NB4 (cell line): Measurements from ENCODE around the gene DNAJB1.

ENCODE experiments used
- POLR2A ChIP-seq: IDR thresholded peaks from 2 replicates; pipeline ENCODE4 v1.6.1; 2011; ENCODE audit warnings: mild to moderate bottlenecking; ENCODE audit not compliant: insufficient read length; ENCODE audit errors: extremely low read depth
- TF ChIP-seq, protein P1 (sequence below): IDR thresholded peaks from one replicate; pipeline ENCODE4 v1.5.1; 2012; ENCODE audit warnings: low read depth, low read length

DNA sequence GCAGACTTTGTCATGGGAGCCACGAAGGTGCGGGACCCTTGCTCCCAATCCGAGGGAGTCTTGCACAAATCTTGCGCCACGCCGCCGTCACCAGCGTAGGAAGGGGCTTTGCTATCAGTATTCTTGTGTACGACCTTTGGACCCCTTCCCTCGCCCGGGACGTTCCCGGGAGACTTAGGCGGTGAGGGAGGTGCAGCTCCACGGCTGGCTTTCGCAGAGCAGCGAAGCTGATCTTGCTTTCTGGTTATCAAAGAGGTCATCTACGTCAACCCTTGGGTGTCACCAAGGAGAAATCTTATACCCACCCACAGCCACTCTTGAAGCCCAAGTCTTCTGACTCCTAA is 11.8 kb upstream of the DNAJB1 start:
- TF ChIP-seq, protein P1, sequence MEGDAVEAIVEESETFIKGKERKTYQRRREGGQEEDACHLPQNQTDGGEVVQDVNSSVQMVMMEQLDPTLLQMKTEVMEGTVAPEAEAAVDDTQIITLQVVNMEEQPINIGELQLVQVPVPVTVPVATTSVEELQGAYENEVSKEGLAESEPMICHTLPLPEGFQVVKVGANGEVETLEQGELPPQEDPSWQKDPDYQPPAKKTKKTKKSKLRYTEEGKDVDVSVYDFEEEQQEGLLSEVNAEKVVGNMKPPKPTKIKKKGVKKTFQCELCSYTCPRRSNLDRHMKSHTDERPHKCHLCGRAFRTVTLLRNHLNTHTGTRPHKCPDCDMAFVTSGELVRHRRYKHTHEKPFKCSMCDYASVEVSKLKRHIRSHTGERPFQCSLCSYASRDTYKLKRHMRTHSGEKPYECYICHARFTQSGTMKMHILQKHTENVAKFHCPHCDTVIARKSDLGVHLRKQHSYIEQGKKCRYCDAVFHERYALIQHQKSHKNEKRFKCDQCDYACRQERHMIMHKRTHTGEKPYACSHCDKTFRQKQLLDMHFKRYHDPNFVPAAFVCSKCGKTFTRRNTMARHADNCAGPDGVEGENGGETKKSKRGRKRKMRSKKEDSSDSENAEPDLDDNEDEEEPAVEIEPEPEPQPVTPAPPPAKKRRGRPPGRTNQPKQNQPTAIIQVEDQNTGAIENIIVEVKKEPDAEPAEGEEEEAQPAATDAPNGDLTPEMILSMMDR, result no peak
- no peak for TF ChIP-seq POLR2A
